Epithelial cell of esophagus (primary cell): ENCODE data around the gene SIRT7.

Experiments used
- DNase-seq: peaks from one replicate; pipeline ENCODE4 v3.0.0; 2010; ENCODE audit warnings: low read depth
- H3K4me3 ChIP-seq: 2 replicates; pipeline ENCODE4 v1.5.1; 2011; ENCODE audit warnings: mild to moderate bottlenecking, low read length, control low read depth
- CTCF ChIP-seq: IDR thresholded peaks from 2 replicates; pipeline ENCODE4 v1.5.1; 2011; ENCODE audit warnings: low read depth, mild to moderate bottlenecking, low read length, control low read depth, inconsistent platforms; ENCODE audit not compliant: insufficient read depth; ENCODE audit errors: missing control alignments

SIRT7 gene

GRCh38 chr17:81905424-81905875 is 12.5 kb downstream of the SIRT7 start:
- TF ChIP-seq CTCF, result no peak
- no peak for DNase-seq
- H3K4me3 ChIP-seq, result no peak overlapping the region

GRCh38 chr17:81904600-81905423 is 13.2 kb downstream of the SIRT7 start:
- no peak overlapping the region for H3K4me3 ChIP-seq
- no peak for DNase-seq
- no peak for TF ChIP-seq CTCF

GRCh38 chr17:81903896-81904599 is 13.9 kb downstream of the SIRT7 start:
- DNase-seq, result no peak
- no peak for TF ChIP-seq CTCF
- no peak overlapping the region for H3K4me3 ChIP-seq

GRCh38 chr17:81903415-81903831 is 14.6 kb downstream of the SIRT7 start:
- TF ChIP-seq CTCF, result no peak
- no peak overlapping the region for H3K4me3 ChIP-seq

GRCh38 chr17:81902653-81903414 is 15.1 kb downstream of the SIRT7 start:
- DNase-seq, result no peak
- no peak for TF ChIP-seq CTCF
- no peak overlapping the region for H3K4me3 ChIP-seq

More at GRCh38 chr17:81903415-81903831, 14.6 kb downstream of the SIRT7 start:
- no peak for DNase-seq

- no peak for DNase-seq
- H3K4me3 ChIP-seq, result no peak within 1 kb of the TSS
- no peak for TF ChIP-seq CTCF
These were observed 15.8 kb downstream of the SIRT7 start, which contains the start of gene NPB for GRCh38 chr17:81902023-81902652. NPB (plus strand) TSS chr17:81902238; CDS start chr17:81902278, 40 bp downstream.
